Activated naive CD4-positive, alpha-beta T cell treated with anti-CD3 and anti-CD28 coated beads, Interleukin-2, amount 50 U/mL, for 24 hours (primary cell): Measurements from ENCODE around the gene GSK3B.
A peak's percentile ranks its signal among the peaks of the same experiment; 100 is the strongest.

Experiments used
- H3K27ac Mint-ChIP-seq: one replicate; pipeline ENCODE4 v1.8.0; 2021; ENCODE audit warnings: mild to moderate bottlenecking, mixed read lengths
- H3K27me3 Mint-ChIP-seq: one replicate; pipeline ENCODE4 v1.8.0; 2021; ENCODE audit warnings: mixed read lengths
- H3K36me3 Mint-ChIP-seq: one replicate; pipeline ENCODE4 v1.8.0; 2021; ENCODE audit warnings: mixed read lengths
- H3K4me1 Mint-ChIP-seq: one replicate; pipeline ENCODE4 v1.8.0; 2021; ENCODE audit warnings: mixed read lengths
- H3K4me3 Mint-ChIP-seq: one replicate; pipeline ENCODE4 v1.8.0; 2021; ENCODE audit warnings: mild to moderate bottlenecking, mixed read lengths
- H3K9me3 Mint-ChIP-seq: one replicate; pipeline ENCODE4 v1.8.0; 2021; ENCODE audit warnings: mixed read lengths

The GSK3B gene

DNA sequence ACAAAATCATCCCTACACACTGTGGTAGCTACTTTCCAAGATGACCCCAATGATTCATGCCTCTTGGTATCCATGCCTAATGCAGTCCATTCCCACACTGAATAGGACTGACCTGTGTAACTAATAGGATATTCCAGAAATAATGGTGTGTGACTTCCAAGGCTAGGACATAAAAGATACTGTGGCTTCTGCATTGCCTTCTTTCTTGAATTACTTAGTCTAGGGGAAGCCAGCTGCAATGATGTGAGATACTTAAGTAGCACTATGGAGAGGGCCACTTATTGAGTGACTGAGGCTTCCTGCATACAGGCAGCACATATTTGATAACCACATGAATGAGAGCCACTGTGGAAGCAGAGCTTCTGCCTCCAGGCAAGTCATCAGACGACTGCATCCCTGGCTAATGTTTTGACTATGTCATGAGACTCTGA is 262.3 kb downstream of the GSK3B start:
- no peak overlapping the region for H3K4me3 Mint-ChIP-seq
- no peaks in the 10 kb centered on the region for H3K9me3 Mint-ChIP-seq
- H3K4me1 Mint-ChIP-seq: peaks cover 12% of the 10 kb centered on the region
- peaks cover 1% of the 10 kb centered on the region for H3K36me3 Mint-ChIP-seq
- no peaks in the 10 kb centered on the region for H3K27me3 Mint-ChIP-seq
- H3K27ac Mint-ChIP-seq: no peak overlapping the region

DNA sequence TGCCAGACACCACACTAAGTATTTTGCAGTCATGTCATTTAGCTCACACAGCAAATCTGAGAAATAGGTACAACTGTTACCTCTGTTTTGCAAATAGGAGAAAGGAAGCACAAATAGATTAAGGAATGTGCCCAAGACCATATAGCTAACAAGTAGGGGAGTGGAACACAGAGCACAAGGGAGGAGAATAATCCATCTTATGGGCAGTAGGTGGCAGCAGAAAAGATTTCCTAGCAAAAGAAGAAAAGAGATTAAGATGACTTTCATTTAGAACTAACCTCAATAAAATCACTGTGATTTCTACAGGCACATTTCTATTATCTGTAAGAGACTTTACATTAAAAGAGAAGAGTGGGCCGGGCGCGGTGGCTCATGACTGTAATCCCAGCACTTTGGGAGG is 263.2 kb downstream of the GSK3B start:
- H3K4me3 Mint-ChIP-seq: no peak overlapping the region
- H3K9me3 Mint-ChIP-seq: no peaks in the 10 kb centered on the region
- H3K4me1 Mint-ChIP-seq: peaks cover 12% of the 10 kb centered on the region
- no peak overlapping the region for H3K27ac Mint-ChIP-seq
- peaks cover 1% of the 10 kb centered on the region for H3K36me3 Mint-ChIP-seq
- H3K27me3 Mint-ChIP-seq: no peaks in the 10 kb centered on the region

DNA sequence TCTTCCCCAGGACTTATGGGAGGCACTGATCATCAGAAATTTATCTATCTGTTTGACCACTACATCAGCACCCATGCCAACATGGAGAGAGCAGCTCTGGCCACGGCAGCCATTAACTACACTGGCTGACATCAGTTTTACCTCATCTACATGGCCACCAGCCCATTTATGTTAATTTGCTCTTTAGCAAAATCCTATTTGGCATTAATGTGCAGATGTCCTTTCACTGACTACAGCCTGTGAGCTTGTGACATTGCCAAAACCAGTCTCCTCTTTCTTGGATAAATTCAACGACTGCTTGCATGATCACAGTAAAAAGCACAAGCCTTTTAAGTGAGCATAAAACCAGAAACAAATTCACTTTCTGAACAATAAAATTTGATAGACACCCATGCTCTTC is 264.8 kb downstream of the GSK3B start:
- Mint-ChIP-seq H3K27ac (no peak overlapping the region), H3K27me3 (no peaks in the 10 kb centered on the region), H3K4me3 (no peak overlapping the region), H3K4me1 (peaks cover 6% of the 10 kb centered on the region), H3K9me3 (no peaks in the 10 kb centered on the region), H3K36me3 (peaks cover 4% of the 10 kb centered on the region)

DNA sequence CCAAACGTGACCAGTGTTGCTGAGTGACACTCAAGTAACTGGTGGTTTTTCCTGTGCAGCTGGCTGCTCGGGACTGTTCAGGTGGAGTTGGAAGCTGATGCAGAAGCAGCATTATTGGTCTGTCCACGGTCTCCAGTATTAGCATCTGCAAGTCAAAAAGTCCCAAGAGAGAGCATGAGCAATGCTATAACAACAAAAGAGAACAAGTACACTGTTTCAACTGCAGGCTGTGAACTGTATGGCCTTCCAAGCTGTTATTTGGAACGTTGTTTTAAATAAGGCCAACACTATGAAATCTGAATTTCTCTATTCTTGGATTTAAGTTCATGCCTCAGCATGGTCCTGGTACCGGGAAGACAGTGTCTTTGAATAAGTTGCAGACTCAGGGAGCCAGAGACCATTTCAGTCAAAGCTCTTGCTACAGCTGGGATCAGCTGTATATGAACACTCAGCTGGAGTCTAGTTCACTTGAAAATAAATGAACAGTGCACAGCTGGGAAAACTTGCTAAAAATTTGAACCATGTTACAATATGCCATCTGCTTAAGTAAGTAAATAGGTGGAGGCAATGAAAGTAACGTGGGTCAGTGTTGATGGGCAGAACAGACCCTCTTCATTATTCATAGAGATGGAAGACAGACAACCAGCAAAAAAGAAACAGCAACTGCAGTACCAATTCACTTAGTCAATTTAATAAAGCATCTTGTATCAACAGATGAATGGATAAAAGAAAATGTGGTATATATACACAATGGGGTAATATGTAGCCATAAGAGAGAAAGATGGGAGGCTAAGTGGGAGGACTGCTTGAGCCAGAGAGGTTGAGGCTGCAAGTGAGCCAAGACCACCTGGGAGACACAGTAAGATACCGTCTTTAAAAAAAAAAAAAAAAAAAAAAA is 267.3 kb downstream of the GSK3B start:
- H3K36me3 Mint-ChIP-seq: peaks cover 2% of the 10 kb centered on the region

DNA sequence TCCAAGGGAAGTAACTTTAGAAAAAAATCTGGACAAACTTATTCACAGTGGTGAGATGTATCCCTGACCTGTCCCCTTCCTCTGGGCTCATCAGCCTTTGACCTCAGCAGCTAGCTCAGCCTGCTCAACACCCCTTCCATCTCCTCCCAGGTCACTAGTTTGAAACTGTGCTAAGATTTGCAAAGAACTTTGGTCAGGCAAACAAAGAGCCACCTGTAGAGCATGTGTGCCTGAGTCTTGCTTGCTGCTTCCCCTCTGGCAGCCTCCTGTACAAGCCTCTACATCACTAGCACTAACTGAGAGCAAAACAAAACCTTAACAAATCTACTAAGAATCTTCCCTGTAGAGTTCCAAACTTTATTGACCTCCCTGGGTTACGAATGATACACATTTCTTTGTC is 268.4 kb downstream of the GSK3B start:
- Mint-ChIP-seq H3K27me3 (no peaks in the 10 kb centered on the region), H3K4me3 (no peak overlapping the region), H3K27ac (peak overlapping the region; percentile 83), H3K4me1 (no peaks in the 10 kb centered on the region), H3K9me3 (no peaks in the 10 kb centered on the region), H3K36me3 (peaks cover 2% of the 10 kb centered on the region)

More for the DNA sequence above, 267.3 kb downstream of the GSK3B start:
- no peak overlapping the region for H3K27ac Mint-ChIP-seq
- H3K4me1 Mint-ChIP-seq: peaks cover 3% of the 10 kb centered on the region
- H3K9me3 Mint-ChIP-seq: no peaks in the 10 kb centered on the region
- H3K4me3 Mint-ChIP-seq: no peak overlapping the region
- H3K27me3 Mint-ChIP-seq: no peaks in the 10 kb centered on the region

DNA sequence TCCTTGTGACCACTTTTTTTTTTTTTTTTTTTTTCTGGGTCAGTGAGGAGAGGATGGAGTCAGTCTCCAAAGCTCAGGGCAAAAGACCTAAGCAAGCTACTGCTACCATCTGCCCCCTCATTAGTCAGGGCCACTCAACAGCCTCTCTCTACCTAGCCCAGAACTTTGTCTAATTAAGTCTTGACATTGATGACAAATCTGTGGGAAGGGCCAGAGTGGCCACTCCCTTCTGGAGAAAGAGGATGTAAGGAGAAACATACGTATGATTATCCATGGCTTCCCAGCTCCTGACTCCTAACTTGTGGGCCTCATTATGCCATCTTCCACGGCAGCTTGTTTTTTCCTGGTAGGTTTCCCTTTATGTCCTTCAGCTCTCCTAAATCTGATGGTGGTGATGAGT is 274.4 kb downstream of the GSK3B start:
- Mint-ChIP-seq H3K4me3 (no peak overlapping the region), H3K4me1 (no peaks in the 10 kb centered on the region), H3K27ac (no peak overlapping the region), H3K27me3 (no peaks in the 10 kb centered on the region), H3K9me3 (no peaks in the 10 kb centered on the region), H3K36me3 (no peaks in the 10 kb centered on the region)

DNA sequence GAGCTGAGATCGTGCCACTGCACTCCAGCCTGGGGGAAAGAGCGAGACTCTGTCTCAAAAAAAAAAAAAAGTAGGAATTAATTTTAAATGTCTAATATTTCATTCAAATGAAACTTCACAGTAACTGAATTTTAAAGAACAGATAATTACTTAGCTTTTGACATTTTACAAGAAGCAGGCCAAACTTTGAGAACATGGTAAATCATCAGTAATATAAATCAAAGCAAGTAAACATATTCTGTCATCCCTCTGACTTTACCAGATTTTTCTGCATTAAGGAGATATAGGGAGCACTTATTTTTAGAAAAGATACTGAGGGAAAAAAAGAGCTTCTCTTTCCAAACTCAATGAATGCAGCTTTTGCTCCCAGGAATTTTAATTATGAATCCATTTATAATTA is 275.3 kb downstream of the GSK3B start:
- Mint-ChIP-seq H3K36me3 (no peaks in the 10 kb centered on the region), H3K4me3 (no peak overlapping the region), H3K27me3 (no peaks in the 10 kb centered on the region), H3K4me1 (no peaks in the 10 kb centered on the region), H3K27ac (no peak overlapping the region), H3K9me3 (no peaks in the 10 kb centered on the region)

DNA sequence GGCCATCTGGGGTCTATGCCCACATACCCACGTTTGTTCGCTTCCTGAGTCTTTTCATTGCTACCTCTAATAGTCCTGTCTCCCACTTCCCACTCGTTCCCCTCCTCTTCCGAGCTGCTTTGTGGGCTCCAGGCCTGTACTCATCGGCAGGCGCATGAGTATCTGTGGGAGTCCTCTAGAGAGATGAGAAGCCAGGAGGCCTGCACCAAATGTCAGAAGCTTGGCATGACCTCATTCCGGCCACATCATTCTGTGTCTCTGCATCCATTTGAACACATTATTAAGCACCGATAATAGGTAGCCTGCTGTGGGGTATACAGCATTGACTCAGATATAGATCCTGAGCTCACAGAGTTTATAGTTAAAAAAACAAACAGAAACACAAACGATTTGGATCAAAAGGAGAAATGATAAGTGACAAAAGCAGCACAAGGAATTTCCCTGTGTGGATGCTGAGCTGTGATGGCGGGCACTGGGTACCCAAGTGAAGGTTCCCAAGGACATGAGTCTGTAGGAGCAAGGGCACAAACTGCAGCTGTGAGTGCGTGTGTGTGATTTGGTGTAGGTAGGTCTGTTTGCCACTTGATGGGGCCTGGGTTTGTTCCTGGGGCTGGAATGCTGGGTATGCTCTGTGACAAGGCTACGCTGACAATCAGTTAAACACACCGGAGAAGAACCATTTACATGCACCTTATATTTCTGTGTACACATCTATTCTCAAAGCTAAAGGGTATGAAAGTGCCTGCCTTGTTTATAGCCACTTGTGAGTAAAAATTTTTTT is 276.5 kb downstream of the GSK3B start:
- Mint-ChIP-seq H3K27ac (no peak overlapping the region), H3K4me3 (no peak overlapping the region), H3K36me3 (no peaks in the 10 kb centered on the region), H3K4me1 (no peaks in the 10 kb centered on the region), H3K27me3 (no peaks in the 10 kb centered on the region), H3K9me3 (no peaks in the 10 kb centered on the region)

DNA sequence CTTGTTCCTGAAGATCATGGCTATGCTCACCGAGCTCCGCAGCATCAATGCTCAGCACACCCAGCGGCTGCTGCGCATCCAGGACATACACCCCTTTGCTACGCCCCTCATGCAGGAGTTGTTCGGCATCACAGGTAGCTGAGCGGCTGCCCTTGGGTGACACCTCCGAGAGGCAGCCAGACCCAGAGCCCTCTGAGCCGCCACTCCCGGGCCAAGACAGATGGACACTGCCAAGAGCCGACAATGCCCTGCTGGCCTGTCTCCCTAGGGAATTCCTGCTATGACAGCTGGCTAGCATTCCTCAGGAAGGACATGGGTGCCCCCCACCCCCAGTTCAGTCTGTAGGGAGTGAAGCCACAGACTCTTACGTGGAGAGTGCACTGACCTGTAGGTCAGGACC is 277.2 kb downstream of the GSK3B start:
- Mint-ChIP-seq H3K27me3 (no peaks in the 10 kb centered on the region), H3K9me3 (no peaks in the 10 kb centered on the region), H3K4me3 (no peak overlapping the region), H3K27ac (no peak overlapping the region), H3K4me1 (no peaks in the 10 kb centered on the region), H3K36me3 (no peaks in the 10 kb centered on the region)

DNA sequence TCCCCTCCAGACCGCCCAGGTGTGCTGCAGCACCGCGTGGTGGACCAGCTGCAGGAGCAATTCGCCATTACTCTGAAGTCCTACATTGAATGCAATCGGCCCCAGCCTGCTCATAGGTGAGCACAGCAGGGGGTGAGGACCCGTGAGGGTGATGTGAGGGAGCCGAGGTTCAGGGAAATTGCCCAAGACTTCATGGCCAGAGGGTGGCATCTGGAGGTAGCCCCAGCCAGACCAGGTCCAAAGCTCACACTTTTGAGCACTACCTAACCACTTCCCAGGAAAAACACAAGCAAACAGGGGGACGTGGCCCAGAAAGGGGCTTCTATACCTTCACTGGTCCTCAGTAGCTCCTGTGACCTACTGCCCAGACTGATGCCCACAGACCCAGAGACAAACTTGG is 278.5 kb downstream of the GSK3B start:
- no peak overlapping the region for H3K4me3 Mint-ChIP-seq
- H3K27ac Mint-ChIP-seq: no peak overlapping the region
- no peaks in the 10 kb centered on the region for H3K27me3 Mint-ChIP-seq
- H3K9me3 Mint-ChIP-seq: no peaks in the 10 kb centered on the region
- peaks cover 2% of the 10 kb centered on the region for H3K4me1 Mint-ChIP-seq
- no peaks in the 10 kb centered on the region for H3K36me3 Mint-ChIP-seq

DNA sequence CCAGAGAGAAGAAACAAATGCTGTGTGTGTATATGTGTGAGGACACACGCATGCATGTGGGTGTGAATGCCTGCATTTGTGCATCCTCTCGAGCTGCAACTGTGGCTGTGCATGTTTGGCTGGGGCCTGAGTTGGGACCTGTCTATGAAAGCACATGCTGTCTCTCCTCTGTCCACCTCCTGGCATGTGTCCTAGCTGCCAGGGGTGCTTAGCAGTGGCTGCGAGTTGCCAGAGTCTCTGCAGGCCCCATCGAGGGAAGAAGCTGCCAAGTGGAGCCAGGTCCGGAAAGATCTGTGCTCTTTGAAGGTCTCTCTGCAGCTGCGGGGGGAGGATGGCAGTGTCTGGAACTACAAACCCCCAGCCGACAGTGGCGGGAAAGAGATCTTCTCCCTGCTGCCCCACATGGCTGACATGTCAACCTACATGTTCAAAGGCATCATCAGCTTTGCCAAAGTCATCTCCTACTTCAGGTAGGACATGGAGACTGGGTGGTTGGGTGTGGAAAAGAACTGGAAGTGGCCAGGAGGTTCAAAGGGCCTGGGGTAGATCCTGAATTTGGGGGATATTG is 281.7 kb downstream of the GSK3B start:
- Mint-ChIP-seq H3K9me3 (no peaks in the 10 kb centered on the region), H3K4me1 (peaks cover 12% of the 10 kb centered on the region), H3K4me3 (no peak overlapping the region), H3K36me3 (no peaks in the 10 kb centered on the region), H3K27me3 (no peaks in the 10 kb centered on the region), H3K27ac (no peak overlapping the region)

DNA sequence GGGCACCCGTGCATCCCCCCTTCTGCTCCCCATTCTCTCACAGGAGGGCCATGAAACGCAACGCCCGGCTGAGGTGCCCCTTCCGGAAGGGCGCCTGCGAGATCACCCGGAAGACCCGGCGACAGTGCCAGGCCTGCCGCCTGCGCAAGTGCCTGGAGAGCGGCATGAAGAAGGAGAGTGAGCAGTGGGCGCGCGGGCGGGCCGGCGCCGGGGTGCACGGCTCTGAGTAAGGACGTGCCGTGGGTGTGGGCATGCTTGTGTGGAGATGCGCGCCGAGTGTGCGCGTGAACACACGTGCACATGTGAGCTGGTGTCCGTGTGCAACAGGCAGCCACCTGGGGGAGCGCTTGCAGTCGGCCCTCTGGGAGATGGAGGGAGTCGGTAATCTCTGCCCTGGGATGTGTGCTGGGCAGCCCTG is 284.2 kb downstream of the GSK3B start:
- Mint-ChIP-seq H3K27ac (peak overlapping the region; percentile 87), H3K9me3 (no peaks in the 10 kb centered on the region), H3K4me3 (peak overlapping the region; percentile 91), H3K27me3 (no peaks in the 10 kb centered on the region), H3K4me1 (peaks cover 12% of the 10 kb centered on the region), H3K36me3 (no peaks in the 10 kb centered on the region)

DNA sequence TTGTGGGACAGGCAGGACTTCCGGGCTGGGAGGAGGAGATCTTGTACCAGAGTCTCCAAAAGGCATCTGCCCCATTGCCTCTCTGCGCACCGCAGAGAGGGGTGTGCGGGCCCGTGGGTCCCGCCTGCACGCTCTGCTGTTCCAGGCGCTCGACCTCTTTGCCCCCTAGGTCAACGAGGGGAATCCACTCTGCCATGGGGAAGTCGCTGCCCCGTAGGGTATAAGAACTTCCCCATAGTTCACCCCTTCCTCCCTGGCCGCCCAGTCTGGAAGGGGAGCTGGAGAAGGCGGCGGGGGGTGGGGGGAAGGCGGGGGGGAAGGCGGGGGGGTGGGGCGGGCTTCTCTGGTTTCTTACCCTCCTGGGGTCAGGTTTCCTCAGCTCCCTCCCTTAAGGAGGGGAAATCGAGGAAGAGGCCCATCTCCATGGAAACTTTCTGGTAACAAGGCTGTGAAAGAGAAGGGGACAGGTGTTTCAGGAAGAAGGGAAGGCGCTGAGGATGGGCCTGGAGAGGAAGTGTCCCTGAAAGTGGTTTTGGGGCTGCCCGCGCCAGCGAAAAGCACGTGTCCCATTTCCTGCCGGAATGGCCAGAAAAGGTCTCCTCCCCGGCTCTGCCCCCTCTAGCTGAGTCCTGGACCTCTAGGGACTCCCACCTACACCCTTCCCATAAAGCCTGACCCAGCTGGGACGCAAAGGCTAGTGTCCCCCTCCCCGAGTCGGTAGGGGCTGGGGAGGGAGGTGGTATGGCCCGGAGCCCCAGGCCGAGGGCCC is 284.8 kb downstream of the GSK3B start:
- Mint-ChIP-seq H3K27ac (no peak overlapping the region), H3K9me3 (no peaks in the 10 kb centered on the region), H3K36me3 (no peaks in the 10 kb centered on the region), H3K4me3 (peak overlapping the region; percentile 91), H3K4me1 (peaks cover 12% of the 10 kb centered on the region), H3K27me3 (no peaks in the 10 kb centered on the region)

DNA sequence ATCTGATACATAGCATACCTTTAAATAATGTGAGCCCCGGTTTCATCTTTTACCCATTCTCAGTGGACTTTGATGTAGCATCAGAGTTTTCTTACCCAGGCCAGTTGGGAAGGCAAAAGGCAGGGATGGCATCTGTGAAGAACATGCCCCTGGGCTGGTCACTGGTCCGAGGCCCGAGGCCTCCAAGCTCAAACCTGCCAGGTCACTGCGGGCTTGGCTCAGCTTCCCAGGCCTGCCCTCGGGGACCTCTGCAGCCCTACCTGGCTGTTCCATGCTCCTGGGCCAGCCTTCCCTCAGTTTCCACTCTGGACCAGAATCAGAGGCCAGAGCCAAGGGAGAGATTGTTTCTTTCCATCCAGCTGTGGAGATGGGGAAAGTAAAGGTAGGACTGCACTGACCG is 285.4 kb downstream of the GSK3B start:
- Mint-ChIP-seq H3K9me3 (no peaks in the 10 kb centered on the region), H3K36me3 (no peaks in the 10 kb centered on the region), H3K27ac (peak overlapping the region; percentile 46), H3K4me3 (peak overlapping the region; percentile 64), H3K27me3 (no peaks in the 10 kb centered on the region), H3K4me1 (peaks cover 12% of the 10 kb centered on the region)

DNA sequence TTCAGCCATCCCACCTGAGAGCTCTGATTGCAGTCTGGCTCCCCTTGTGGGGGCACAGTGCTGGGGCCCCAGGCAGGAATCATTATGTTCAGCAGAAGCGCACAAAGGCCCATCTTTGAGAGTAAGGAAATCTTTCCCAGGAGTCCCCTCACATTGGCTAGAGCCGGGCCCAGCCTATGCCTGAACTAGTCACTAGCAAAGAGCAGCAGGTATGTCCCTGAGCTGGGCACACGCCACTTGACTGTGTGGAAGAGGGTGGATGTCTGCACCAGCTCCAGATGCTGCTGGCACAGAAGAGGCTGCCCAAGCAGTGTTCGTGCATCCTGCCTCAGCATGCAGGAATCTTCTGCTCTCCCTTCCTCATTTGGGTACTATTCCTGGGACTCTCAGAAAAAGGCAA is 286.0 kb downstream of the GSK3B start:
- Mint-ChIP-seq H3K9me3 (no peaks in the 10 kb centered on the region), H3K27ac (no peak overlapping the region), H3K36me3 (no peaks in the 10 kb centered on the region), H3K27me3 (no peaks in the 10 kb centered on the region), H3K4me1 (peaks cover 12% of the 10 kb centered on the region), H3K4me3 (no peak overlapping the region)
